HCT116 (cell line): ENCODE results near the gene OXT. TPM values are rescaled to one million over a fixed set of nuclear protein-coding genes. Genes with fewer than 3 reads are reported as not detected.

Experiments used
- ATAC-seq: fragments of 200-7000 bp; cut with Tn5 transposase; 2 replicates; pipeline ENCODE4 v1.9.1; 2020; ENCODE audit warnings: mild to moderate bottlenecking, moderate library complexity
- BruUV-seq: library from RNA; stranded (reverse); fragments of 400-500 nt; replicated peaks from 2 replicates; lab custom pipeline; 2021; lab: Mats Ljungman, UMichigan
- CTCF ChIA-PET: fragments of 300-600 bp; sonication (Branson Sonifier 250); formaldehyde crosslinking; loops from one replicate; lab custom pipeline; 2021; ENCODE audit warnings: antibody characterized with exemption; lab: Charles Lee
- POLR2A ChIA-PET: fragments of 300-600, 350-600 bp; sonication (Branson Sonifier 250); formaldehyde crosslinking; loops from one replicate; lab custom pipeline; 2021; ENCODE audit warnings: antibody characterized with exemption; lab: Charles Lee
- RAD21 ChIA-PET, 2 experiments: fragments of 300-600 bp; sonication (Branson Sonifier 250); formaldehyde crosslinking; loops; one replicate each; lab custom pipeline; 2023; ENCODE audit warnings: low total read pairs in 2 of 2; ENCODE audit not compliant: uncharacterized antibody in 2 of 2, unreplicated experiment in 2 of 2, low non-redundant PET in 1 of 2; lab: Charles Lee
- DNase-seq: peaks from one replicate; pipeline ENCODE4 v3.0.0-alpha.2; 2010; ENCODE audit warnings: low read depth, low spot score
- H2AFZ ChIP-seq: fragments of 200-600 bp; shearing (Covaris generic), sonication (generic); 2 replicates; pipeline ENCODE4 v1.6.1; 2017; ENCODE audit warnings: low read depth, mixed run types, mixed read lengths, antibody characterized with exemption, low read length; ENCODE audit not compliant: poor library complexity, severe bottlenecking
- H3K27ac ChIP-seq: 2 replicates; pipeline ENCODE4 v1.5.1; 2012; ENCODE audit warnings: low read depth, low read length
- H3K27me3 ChIP-seq: fragments of 200-600 bp; sonication (generic); 2 replicates; pipeline ENCODE4 v1.6.1; 2016; ENCODE audit warnings: mixed run types, low read length, mixed read lengths; ENCODE audit not compliant: insufficient read depth
- H3K36me3 ChIP-seq, 2 experiments: fragments of 200-500 bp in 1 of 2; fragments of 200-600 bp in 1 of 2; sonication (Bioruptor generic) in 1 of 2; sonication (generic) in 1 of 2; 2 replicates each; pipeline versions ENCODE4 v1.5.1 to v1.6.1; 2014 to 2016; ENCODE audit warnings: low read length in 2 of 2, inconsistent platforms in 1 of 2, mixed read lengths in 1 of 2, mixed run types in 1 of 2; ENCODE audit not compliant: insufficient read depth in 2 of 2, control insufficient read depth in 1 of 2
- H3K4me1 ChIP-seq, 2 experiments: fragments of 200-600 bp in 1 of 2; sonication (generic) in 1 of 2; 2 replicates each; pipeline versions ENCODE4 v1.5.1 to v1.6.1; 2012 to 2017; ENCODE audit warnings: low read length in 2 of 2, inconsistent platforms in 1 of 2, mild to moderate bottlenecking in 1 of 2, mixed read lengths in 1 of 2, mixed run types in 1 of 2, moderate library complexity in 1 of 2; ENCODE audit not compliant: insufficient read depth in 2 of 2, control insufficient read depth in 1 of 2
- H3K4me2 ChIP-seq: fragments of 200-600 bp; sonication (generic); 2 replicates; pipeline ENCODE4 v1.6.1; 2017; ENCODE audit warnings: mixed run types, low read length, mixed read lengths
- H3K4me3 ChIP-seq, 2 experiments: fragments of 200-600 bp in 1 of 2; sonication (generic) in 1 of 2; replicated peaks in 1 of 2; 2 replicates each; pipeline ENCODE4 v1.5.1; 2011 to 2016; ENCODE audit warnings: low read length in 2 of 2, control low read depth in 1 of 2, low read depth in 1 of 2, mild to moderate bottlenecking in 1 of 2, mixed read lengths in 1 of 2, mixed run types in 1 of 2
- H3K79me2 ChIP-seq: fragments of 200-600 bp; sonication (generic); 2 replicates; pipeline ENCODE4 v1.6.1; 2017; ENCODE audit warnings: mild to moderate bottlenecking, mixed run types, low read length, moderate library complexity, mixed read lengths; ENCODE audit not compliant: insufficient read depth
- H3K9ac ChIP-seq: fragments of 200-600 bp; sonication (generic); 2 replicates; pipeline ENCODE4 v1.6.1; 2016; ENCODE audit warnings: low read length, mixed read lengths
- H3K9me2 ChIP-seq: fragments of 200-600 bp; sonication (generic), shearing (Covaris generic); 2 replicates; pipeline ENCODE4 v1.6.1; 2017; ENCODE audit warnings: mixed run types, mild to moderate bottlenecking, moderate library complexity; ENCODE audit not compliant: insufficient read depth
- H3K9me3 ChIP-seq, 2 experiments: fragments of 200-500 bp in 1 of 2; fragments of 200-600 bp in 1 of 2; sonication (Bioruptor generic) in 1 of 2; sonication (generic) in 1 of 2; 2 replicates each; pipeline ENCODE4 v1.6.1; 2014 to 2017; ENCODE audit warnings: low read length in 2 of 2, mixed read lengths in 2 of 2, inconsistent platforms in 1 of 2, low read depth in 1 of 2, mild to moderate bottlenecking in 1 of 2, mixed run types in 1 of 2, moderate library complexity in 1 of 2; ENCODE audit not compliant: control insufficient read depth in 1 of 2, insufficient read depth in 1 of 2
- H4K20me1 ChIP-seq: fragments of 200-600 bp; sonication (generic), shearing (Covaris generic); 2 replicates; pipeline ENCODE4 v1.6.1; 2017; ENCODE audit warnings: mixed run types, mild to moderate bottlenecking, moderate library complexity; ENCODE audit not compliant: insufficient read depth
- EGR1 ChIP-seq: IDR thresholded peaks from 2 replicates; pipeline ENCODE4 v1.6.1; 2012; ENCODE audit warnings: low read depth
- ELF1 ChIP-seq: IDR thresholded peaks from 2 replicates; pipeline ENCODE4 v1.6.1; 2012; ENCODE audit warnings: low read depth, borderline replicate concordance
- FOSL1 ChIP-seq: IDR thresholded peaks from 2 replicates; pipeline ENCODE4 v1.6.1; 2012; ENCODE audit warnings: low read depth
- JUND ChIP-seq: IDR thresholded peaks from 2 replicates; pipeline ENCODE4 v1.6.1; 2012
- POLR2A ChIP-seq: IDR thresholded peaks from 2 replicates; pipeline ENCODE4 v1.7.0; 2011; ENCODE audit warnings: borderline replicate concordance; ENCODE audit not compliant: insufficient read depth, insufficient read length; ENCODE audit errors: extremely low read depth
- RAD21 ChIP-seq: IDR thresholded peaks from 2 replicates; pipeline ENCODE4 v1.6.1; 2012; ENCODE audit warnings: low read depth, mild to moderate bottlenecking
- SIN3A ChIP-seq: IDR thresholded peaks from 2 replicates; pipeline ENCODE4 v1.6.1; 2012; ENCODE audit warnings: low read depth
- SP1 ChIP-seq: IDR thresholded peaks from 2 replicates; pipeline ENCODE4 v1.6.1; 2012; ENCODE audit warnings: low read depth
- SRF ChIP-seq: IDR thresholded peaks from 2 replicates; pipeline ENCODE4 v1.6.1; 2012; ENCODE audit warnings: low read depth
- TCF7L2 ChIP-seq: IDR thresholded peaks from 2 replicates; pipeline ENCODE4 v1.7.0; 2011; ENCODE audit warnings: borderline replicate concordance, inconsistent platforms; ENCODE audit not compliant: insufficient read depth, insufficient read length; ENCODE audit errors: extremely low read depth
- ZFX ChIP-seq: fragments of 450-650 bp; IDR thresholded peaks from 2 replicates; pipeline ENCODE4 v1.6.1; 2017
- intact Hi-C: fragments of 100-400 bp; cut with micrococcal nuclease; formaldehyde crosslinking; loops from 2 replicates; pipeline ENCODE4 v1.10.0; 2022
- total RNA-seq: library from RNA; stranded (reverse); gene quantifications from one replicate; pipeline ENCODE4 v1.2.1, GENCODE V29; 2021; ENCODE audit not compliant: unreplicated experiment
- TF ChIP-seq, protein P1 (sequence below): IDR thresholded peaks from 2 replicates; pipeline ENCODE4 v1.6.1; 2012
- TF ChIP-seq, protein P2 (sequence below): IDR thresholded peaks from 2 replicates; pipeline ENCODE4 v1.6.1; 2012
- TF ChIP-seq, protein P3 (sequence below), 3 experiments: fragments of 200-600 bp in 1 of 3; sonication (generic) in 1 of 3; IDR thresholded peaks in 2 of 3; conservative IDR thresholded peaks in 1 of 3; 2 replicates each; pipeline ENCODE4 v1.5.1; 2012 to 2017; ENCODE audit warnings: low read depth in 2 of 3, low read length in 2 of 3, antibody characterized with exemption in 1 of 3, borderline replicate concordance in 1 of 3, control low read depth in 1 of 3, mild to moderate bottlenecking in 1 of 3, mixed read lengths in 1 of 3, mixed run types in 1 of 3, moderate library complexity in 1 of 3; ENCODE audit not compliant: insufficient read depth in 1 of 3
- TF ChIP-seq, protein P4 (sequence below): IDR thresholded peaks from 2 replicates; pipeline ENCODE4 v1.6.1; 2012; ENCODE audit warnings: low read depth

Gene OXT
- total RNA-seq, 1 experiment from 2014 or later, result not detected

DNA sequence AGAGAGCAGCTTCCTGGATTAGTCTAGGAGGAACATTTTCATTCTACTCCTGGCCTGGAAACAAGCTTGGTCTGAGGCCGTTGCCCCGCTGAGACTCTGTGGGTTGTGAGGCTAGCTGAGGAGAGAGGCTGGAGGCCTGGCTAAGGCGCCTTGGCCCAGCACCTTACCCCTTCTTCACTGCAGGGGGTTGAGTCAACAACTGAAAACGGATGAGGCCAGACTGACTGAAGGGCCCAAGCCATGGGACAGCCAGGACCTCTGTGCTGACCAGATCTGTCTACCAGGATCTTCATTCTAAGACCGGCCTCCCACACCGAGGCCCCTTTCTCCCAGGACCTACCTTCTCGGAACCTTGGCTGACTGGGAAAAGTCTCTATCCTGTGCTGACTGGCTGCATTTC lies 16.6 kb downstream of the OXT start:
- H3K79me2 ChIP-seq, result no peaks in the 10 kb centered on the region
- DNase-seq (no peak), ATAC-seq (no peak)
- H3K4me3 ChIP-seq, result no peak overlapping the region
- TF ChIP-seq EGR1 (no peak), RAD21 (no peak), ELF1 (no peak), SIN3A (no peak), TCF7L2 (no peak), POLR2A (no peak), JUND (no peak), FOSL1 (no peak), SP1 (no peak), SRF (no peak), ZFX (no peak)
- TF ChIP-seq, protein P1, sequence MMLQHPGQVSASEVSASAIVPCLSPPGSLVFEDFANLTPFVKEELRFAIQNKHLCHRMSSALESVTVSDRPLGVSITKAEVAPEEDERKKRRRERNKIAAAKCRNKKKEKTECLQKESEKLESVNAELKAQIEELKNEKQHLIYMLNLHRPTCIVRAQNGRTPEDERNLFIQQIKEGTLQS, result no peak
- TF ChIP-seq, protein P2, sequence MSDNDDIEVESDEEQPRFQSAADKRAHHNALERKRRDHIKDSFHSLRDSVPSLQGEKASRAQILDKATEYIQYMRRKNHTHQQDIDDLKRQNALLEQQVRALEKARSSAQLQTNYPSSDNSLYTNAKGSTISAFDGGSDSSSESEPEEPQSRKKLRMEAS, result no peak
- TF ChIP-seq, protein P3, sequence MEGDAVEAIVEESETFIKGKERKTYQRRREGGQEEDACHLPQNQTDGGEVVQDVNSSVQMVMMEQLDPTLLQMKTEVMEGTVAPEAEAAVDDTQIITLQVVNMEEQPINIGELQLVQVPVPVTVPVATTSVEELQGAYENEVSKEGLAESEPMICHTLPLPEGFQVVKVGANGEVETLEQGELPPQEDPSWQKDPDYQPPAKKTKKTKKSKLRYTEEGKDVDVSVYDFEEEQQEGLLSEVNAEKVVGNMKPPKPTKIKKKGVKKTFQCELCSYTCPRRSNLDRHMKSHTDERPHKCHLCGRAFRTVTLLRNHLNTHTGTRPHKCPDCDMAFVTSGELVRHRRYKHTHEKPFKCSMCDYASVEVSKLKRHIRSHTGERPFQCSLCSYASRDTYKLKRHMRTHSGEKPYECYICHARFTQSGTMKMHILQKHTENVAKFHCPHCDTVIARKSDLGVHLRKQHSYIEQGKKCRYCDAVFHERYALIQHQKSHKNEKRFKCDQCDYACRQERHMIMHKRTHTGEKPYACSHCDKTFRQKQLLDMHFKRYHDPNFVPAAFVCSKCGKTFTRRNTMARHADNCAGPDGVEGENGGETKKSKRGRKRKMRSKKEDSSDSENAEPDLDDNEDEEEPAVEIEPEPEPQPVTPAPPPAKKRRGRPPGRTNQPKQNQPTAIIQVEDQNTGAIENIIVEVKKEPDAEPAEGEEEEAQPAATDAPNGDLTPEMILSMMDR (IDR thresholded peaks at IDR 0.05 in 2 of 3, conservative IDR thresholded peaks at IDR 0.05 in 1 of 3; ENCODE audit: borderline replicate concordance in 1 of 3, insufficient read depth in 1 of 3, low read depth in 2 of 3, low read length in 2 of 3), result no peak
- TF ChIP-seq, protein P4, sequence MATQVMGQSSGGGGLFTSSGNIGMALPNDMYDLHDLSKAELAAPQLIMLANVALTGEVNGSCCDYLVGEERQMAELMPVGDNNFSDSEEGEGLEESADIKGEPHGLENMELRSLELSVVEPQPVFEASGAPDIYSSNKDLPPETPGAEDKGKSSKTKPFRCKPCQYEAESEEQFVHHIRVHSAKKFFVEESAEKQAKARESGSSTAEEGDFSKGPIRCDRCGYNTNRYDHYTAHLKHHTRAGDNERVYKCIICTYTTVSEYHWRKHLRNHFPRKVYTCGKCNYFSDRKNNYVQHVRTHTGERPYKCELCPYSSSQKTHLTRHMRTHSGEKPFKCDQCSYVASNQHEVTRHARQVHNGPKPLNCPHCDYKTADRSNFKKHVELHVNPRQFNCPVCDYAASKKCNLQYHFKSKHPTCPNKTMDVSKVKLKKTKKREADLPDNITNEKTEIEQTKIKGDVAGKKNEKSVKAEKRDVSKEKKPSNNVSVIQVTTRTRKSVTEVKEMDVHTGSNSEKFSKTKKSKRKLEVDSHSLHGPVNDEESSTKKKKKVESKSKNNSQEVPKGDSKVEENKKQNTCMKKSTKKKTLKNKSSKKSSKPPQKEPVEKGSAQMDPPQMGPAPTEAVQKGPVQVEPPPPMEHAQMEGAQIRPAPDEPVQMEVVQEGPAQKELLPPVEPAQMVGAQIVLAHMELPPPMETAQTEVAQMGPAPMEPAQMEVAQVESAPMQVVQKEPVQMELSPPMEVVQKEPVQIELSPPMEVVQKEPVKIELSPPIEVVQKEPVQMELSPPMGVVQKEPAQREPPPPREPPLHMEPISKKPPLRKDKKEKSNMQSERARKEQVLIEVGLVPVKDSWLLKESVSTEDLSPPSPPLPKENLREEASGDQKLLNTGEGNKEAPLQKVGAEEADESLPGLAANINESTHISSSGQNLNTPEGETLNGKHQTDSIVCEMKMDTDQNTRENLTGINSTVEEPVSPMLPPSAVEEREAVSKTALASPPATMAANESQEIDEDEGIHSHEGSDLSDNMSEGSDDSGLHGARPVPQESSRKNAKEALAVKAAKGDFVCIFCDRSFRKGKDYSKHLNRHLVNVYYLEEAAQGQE, result no peak
- intact Hi-C loops, result no loop called here
- no peak overlapping the region for H3K27ac ChIP-seq
- H3K4me2 ChIP-seq, result no peak overlapping the region
- H3K9me3 ChIP-seq, result no peaks in the 10 kb centered on the region
- H3K36me3 ChIP-seq, result no peaks in the 10 kb centered on the region
- ChIA-PET CTCF (no interaction called here), RAD21 (no interaction called here), POLR2A (no interaction called here)
- no peak overlapping the region for H3K9ac ChIP-seq
- no peaks in the 10 kb centered on the region for H3K9me2 ChIP-seq
- no peak overlapping the region for H2AFZ ChIP-seq
- no peaks in the 10 kb centered on the region for H4K20me1 ChIP-seq
- no TSS peak for BruUV-seq
- no peaks in the 10 kb centered on the region for H3K27me3 ChIP-seq
- no peaks in the 10 kb centered on the region for H3K4me1 ChIP-seq
